Astrocyte (in vitro differentiated cells and primary cell): ENCODE results near the gene SMAD1. TPM values are rescaled to one million over a fixed set of nuclear protein-coding genes. Genes with fewer than 3 reads are reported as not detected.

ENCODE experiments used
- DNase-seq: peaks from one replicate; pipeline ENCODE4 v3.0.0-alpha.2; 2010; ENCODE audit warnings: low read depth
- FAIRE-seq: peaks from 2 replicates; lab custom pipeline; 2011; peaks lifted over from hg19 to GRCh38; lab: Jason Lieb, UNC
- H2AFZ ChIP-seq: 2 replicates; pipeline ENCODE4 v1.6.0; 2012; ENCODE audit warnings: low read depth, low read length, inconsistent platforms
- H3K27ac ChIP-seq: 2 replicates; pipeline ENCODE4 v1.5.1; 2011; ENCODE audit warnings: low read depth, low read length, inconsistent platforms
- H3K27me3 ChIP-seq: 2 replicates; pipeline ENCODE4 v1.6.0; 2011; ENCODE audit warnings: low read length, inconsistent platforms; ENCODE audit not compliant: insufficient read depth
- H3K36me3 ChIP-seq: 2 replicates; pipeline ENCODE4 v1.5.1; 2011; ENCODE audit warnings: low read length, inconsistent platforms; ENCODE audit not compliant: insufficient read depth
- H3K4me1 ChIP-seq: 2 replicates; pipeline ENCODE4 v1.5.1; 2011; ENCODE audit warnings: low read length, inconsistent platforms; ENCODE audit not compliant: insufficient read depth
- H3K4me2 ChIP-seq: 2 replicates; pipeline ENCODE4 v1.6.0; 2012; ENCODE audit warnings: low read length, inconsistent platforms
- H3K4me3 ChIP-seq: 2 replicates; pipeline ENCODE4 v1.5.1; 2011; ENCODE audit warnings: low read depth, mild to moderate bottlenecking, low read length, inconsistent platforms; ENCODE audit not compliant: insufficient read depth
- H3K79me2 ChIP-seq: 2 replicates; pipeline ENCODE4 v1.6.0; 2012; ENCODE audit warnings: mild to moderate bottlenecking, low read length, inconsistent platforms; ENCODE audit not compliant: insufficient read depth
- H3K9ac ChIP-seq: 2 replicates; pipeline ENCODE4 v1.6.0; 2012; ENCODE audit warnings: mild to moderate bottlenecking, low read length, inconsistent platforms
- H3K9me3 ChIP-seq: 2 replicates; pipeline ENCODE4 v1.5.1; 2012; ENCODE audit warnings: low read depth, mild to moderate bottlenecking, low read length, inconsistent platforms; ENCODE audit not compliant: insufficient read depth
- H4K20me1 ChIP-seq: 2 replicates; pipeline ENCODE4 v1.6.0; 2012; ENCODE audit warnings: low read length, inconsistent platforms; ENCODE audit not compliant: insufficient read depth
- H3K27ac Mint-ChIP-seq: one replicate; pipeline ENCODE4 v1.8.0; 2021; ENCODE audit warnings: mild to moderate bottlenecking, mixed read lengths; ENCODE audit not compliant: unreplicated experiment
- H3K27me3 Mint-ChIP-seq: one replicate; pipeline ENCODE4 v1.8.0; 2021; ENCODE audit warnings: low read depth, mixed read lengths; ENCODE audit not compliant: unreplicated experiment
- H3K36me3 Mint-ChIP-seq: one replicate; pipeline ENCODE4 v1.8.0; 2021; ENCODE audit warnings: low read depth, mixed read lengths; ENCODE audit not compliant: unreplicated experiment
- H3K4me1 Mint-ChIP-seq: one replicate; pipeline ENCODE4 v1.8.0; 2021; ENCODE audit warnings: low read depth, mixed read lengths; ENCODE audit not compliant: unreplicated experiment
- H3K4me3 Mint-ChIP-seq: one replicate; pipeline ENCODE4 v1.8.0; 2021; ENCODE audit warnings: mild to moderate bottlenecking, moderate library complexity, mixed read lengths; ENCODE audit not compliant: unreplicated experiment
- H3K9me3 Mint-ChIP-seq: one replicate; pipeline ENCODE4 v1.8.0; 2021; ENCODE audit warnings: mild to moderate bottlenecking, mixed read lengths; ENCODE audit not compliant: unreplicated experiment
- CTCF ChIP-seq: IDR thresholded peaks from 2 replicates; pipeline ENCODE4 v1.5.1; 2011; ENCODE audit warnings: low read depth, mild to moderate bottlenecking, inconsistent platforms, low read length, moderate library complexity; ENCODE audit not compliant: insufficient read depth
- EZH2 ChIP-seq: IDR thresholded peaks from 2 replicates; pipeline ENCODE4 v1.6.1; 2012; ENCODE audit warnings: mild to moderate bottlenecking, low read length, inconsistent platforms; ENCODE audit not compliant: insufficient read depth
- total RNA-seq: library from RNA; stranded (reverse); gene quantifications from 2 replicates; pipeline ENCODE4 v1.2.1, GENCODE V29; 2021

Gene SMAD1
- total RNA-seq, 1 donor from 2014 or later, result 29.6 TPM

- Histone ChIP-seq H3K27me3 (no peaks in the 10 kb centered on the region), H3K9ac (no peak overlapping the region), H3K27ac (no peak overlapping the region), H3K79me2 (peaks cover 96% of the 10 kb centered on the region), H3K36me3 (no peaks in the 10 kb centered on the region), H4K20me1 (peaks cover 82% of the 10 kb centered on the region), H2AFZ (no peak overlapping the region), H3K4me3 (no peak overlapping the region), H3K9me3 (no peaks in the 10 kb centered on the region), H3K4me2 (no peak overlapping the region), H3K4me1 (no peaks in the 10 kb centered on the region)
- TF ChIP-seq EZH2 (no peak), CTCF (no peak)
- Mint-ChIP-seq H3K27me3 (no peaks in the 10 kb centered on the region), H3K9me3 (no peaks in the 10 kb centered on the region), H3K4me1 (peaks cover 10% of the 10 kb centered on the region), H3K36me3 (no peaks in the 10 kb centered on the region), H3K27ac (no peak overlapping the region), H3K4me3 (no peak overlapping the region)
- FAIRE-seq (no peak), DNase-seq (no peak)
Observed at GRCh38 chr4:145490361-145490760, 8.7 kb downstream of the SMAD1 start.

GRCh38 chr4:145490796-145491195, 9.1 kb downstream of the SMAD1 start:
- H4K20me1 ChIP-seq, result peaks cover 77% of the 10 kb centered on the region
- no peak for TF ChIP-seq CTCF
- TF ChIP-seq EZH2, result no peak
- no peak overlapping the region for H3K4me3 ChIP-seq
- H3K4me2 ChIP-seq, result no peak overlapping the region
- no peak overlapping the region for H3K9ac ChIP-seq
- no peaks in the 10 kb centered on the region for H3K27me3 ChIP-seq
- no peak overlapping the region for H2AFZ ChIP-seq
- H3K36me3 ChIP-seq, result no peaks in the 10 kb centered on the region
- FAIRE-seq, result no peak
- no peak overlapping the region for H3K27ac ChIP-seq
- Mint-ChIP-seq H3K27me3 (no peaks in the 10 kb centered on the region), H3K4me3 (no peak overlapping the region), H3K27ac (no peak overlapping the region), H3K4me1 (peaks cover 10% of the 10 kb centered on the region), H3K36me3 (no peaks in the 10 kb centered on the region), H3K9me3 (no peaks in the 10 kb centered on the region)
- peaks cover 95% of the 10 kb centered on the region for H3K79me2 ChIP-seq
- H3K4me1 ChIP-seq, result no peaks in the 10 kb centered on the region
- no peak for DNase-seq
- no peaks in the 10 kb centered on the region for H3K9me3 ChIP-seq

GRCh38 chr4:145492376-145492775, 10.7 kb downstream of the SMAD1 start:
- no peak for FAIRE-seq
- H3K27me3 Mint-ChIP-seq, result no peaks in the 10 kb centered on the region
- H3K4me1 Mint-ChIP-seq, result peaks cover 8% of the 10 kb centered on the region
- no peak overlapping the region for H3K27ac ChIP-seq
- no peak overlapping the region for H3K9ac ChIP-seq
- H3K27me3 ChIP-seq, result no peaks in the 10 kb centered on the region
- H3K4me1 ChIP-seq, result no peaks in the 10 kb centered on the region
- H3K36me3 ChIP-seq, result no peaks in the 10 kb centered on the region
- H3K36me3 Mint-ChIP-seq, result no peaks in the 10 kb centered on the region
- H3K79me2 ChIP-seq, result peaks cover 95% of the 10 kb centered on the region
- no peak overlapping the region for H3K27ac Mint-ChIP-seq
- H2AFZ ChIP-seq, result no peak overlapping the region
- no peak overlapping the region for H3K4me3 Mint-ChIP-seq
- H3K4me2 ChIP-seq, result no peak overlapping the region
- peaks cover 83% of the 10 kb centered on the region for H4K20me1 ChIP-seq
- H3K9me3 ChIP-seq, result no peaks in the 10 kb centered on the region
- DNase-seq, result no peak
- no peaks in the 10 kb centered on the region for H3K9me3 Mint-ChIP-seq
- no peak overlapping the region for H3K4me3 ChIP-seq
- TF ChIP-seq CTCF, result no peak
- TF ChIP-seq EZH2, result no peak
